Stimulated activated CD4-positive, alpha-beta T cell treated with anti-CD3 and anti-CD28 coated beads, Interleukin-2, amount 100 ng/mL, for 48 hours (primary cell): ENCODE data around the gene DDT.
"Not testable (repeated sequence)": the region's sequence is repeated elsewhere in the genome, so short reads cannot be mapped to it uniquely, and the experiment has no call there.

ENCODE experiments used
- DNase-seq, 2 donors: peaks; one replicate each; pipeline ENCODE4 v3.0.0-alpha.2; 2020

Gene DDT

GRCh38 chr22:23974345-23974744 lies at the start of gene DDT:
TSS of gene DDT (minus strand) at chr22:23974441. CDS start at chr22:23974414, 27 bp downstream.
- DNase-seq, result not testable (repeated sequence)

GRCh38 chr22:24023204-24023789 lies 49.1 kb upstream of the DDT start:
- DNase-seq, result no peak

GRCh38 chr22:24021304-24021703 lies 47.1 kb upstream of the DDT start:
- DNase-seq, result no peak

- no peak for DNase-seq
Observed at GRCh38 chr22:24016156-24016555, 41.9 kb upstream of the DDT start.

GRCh38 chr22:24011735-24012068 lies 37.5 kb upstream of the DDT start:
- DNase-seq, result no peak

- DNase-seq, result no peak
Observed at GRCh38 chr22:24010018-24010391, 35.8 kb upstream of the DDT start.

GRCh38 chr22:24009227-24010017 lies 35.2 kb upstream of the DDT start:
- DNase-seq, result no peak

- DNase-seq, result no peak
Observed at GRCh38 chr22:24008381-24009226, 34.4 kb upstream of the DDT start.

GRCh38 chr22:24008022-24008283 lies 33.7 kb upstream of the DDT start:
- DNase-seq, result no peak

GRCh38 chr22:24007253-24008021 lies 33.2 kb upstream of the DDT start:
- no peak for DNase-seq

- DNase-seq, result no peak
Observed at GRCh38 chr22:24006914-24007214, 32.6 kb upstream of the DDT start.

GRCh38 chr22:24006207-24006913 lies 32.1 kb upstream of the DDT start:
- no peak for DNase-seq

GRCh38 chr22:24005201-24005600 lies 31.0 kb upstream of the DDT start, which contains the start of gene GSTT4:
TSS of gene GSTT4 (minus strand) at chr22:24005453. CDS start at chr22:24005356, 97 bp downstream.
- no peak for DNase-seq

- DNase-seq, result no peak
Observed at GRCh38 chr22:24003887-24004286, 29.6 kb upstream of the DDT start.

GRCh38 chr22:24002851-24003250 lies 28.6 kb upstream of the DDT start:
- DNase-seq, result no peak

GRCh38 chr22:24002272-24002671 lies 28.0 kb upstream of the DDT start:
- DNase-seq, result no peak

- no peak for DNase-seq
Observed at GRCh38 chr22:24001314-24001713, 27.1 kb upstream of the DDT start.

- not testable (repeated sequence) for DNase-seq
Observed at GRCh38 chr22:23999779-24000178, 25.5 kb upstream of the DDT start.

- DNase-seq, result no peak
Observed at GRCh38 chr22:23997092-23997491, 22.9 kb upstream of the DDT start.

GRCh38 chr22:23993581-23994177 lies 19.4 kb upstream of the DDT start:
- DNase-seq, result not testable (repeated sequence)

GRCh38 chr22:23993080-23993479 lies 18.8 kb upstream of the DDT start:
- DNase-seq, result not testable (repeated sequence)

- DNase-seq, result not testable (repeated sequence)
Observed at GRCh38 chr22:23989583-23990244, 15.5 kb upstream of the DDT start.
